GM06990 (cell line): ENCODE measurements around the gene CTNNBIP1.

Experiments
- DNase-seq: peaks from one replicate; pipeline ENCODE4 v3.0.0-alpha.2; 2011; ENCODE audit not compliant: insufficient read length; ENCODE audit errors: extremely low read depth
- H3K27me3 ChIP-seq: replicated peaks from 2 replicates; pipeline ENCODE4 v1.6.0; 2011; ENCODE audit warnings: low read length; ENCODE audit not compliant: control insufficient read depth, insufficient read depth
- H3K36me3 ChIP-seq: 2 replicates; pipeline ENCODE4 v1.5.1; 2011; ENCODE audit warnings: low read length; ENCODE audit not compliant: control insufficient read depth, insufficient read depth
- H3K4me3 ChIP-seq: replicated peaks from 2 replicates; pipeline ENCODE4 v1.5.1; 2011; ENCODE audit warnings: low read depth, mild to moderate bottlenecking, control low read depth, low read length
- TF ChIP-seq, protein P1 (sequence below): IDR thresholded peaks from 2 replicates; pipeline ENCODE4 v1.5.1; 2011; ENCODE audit warnings: low read length, control low read depth, mild to moderate bottlenecking, inconsistent platforms; ENCODE audit not compliant: insufficient read depth, poor library complexity, severe bottlenecking

The CTNNBIP1 gene

GRCh38 chr1:9822897-9823692 is 87.0 kb downstream of the CTNNBIP1 start:
- no peaks in the 10 kb centered on the region for H3K36me3 ChIP-seq
- TF ChIP-seq, protein P1, sequence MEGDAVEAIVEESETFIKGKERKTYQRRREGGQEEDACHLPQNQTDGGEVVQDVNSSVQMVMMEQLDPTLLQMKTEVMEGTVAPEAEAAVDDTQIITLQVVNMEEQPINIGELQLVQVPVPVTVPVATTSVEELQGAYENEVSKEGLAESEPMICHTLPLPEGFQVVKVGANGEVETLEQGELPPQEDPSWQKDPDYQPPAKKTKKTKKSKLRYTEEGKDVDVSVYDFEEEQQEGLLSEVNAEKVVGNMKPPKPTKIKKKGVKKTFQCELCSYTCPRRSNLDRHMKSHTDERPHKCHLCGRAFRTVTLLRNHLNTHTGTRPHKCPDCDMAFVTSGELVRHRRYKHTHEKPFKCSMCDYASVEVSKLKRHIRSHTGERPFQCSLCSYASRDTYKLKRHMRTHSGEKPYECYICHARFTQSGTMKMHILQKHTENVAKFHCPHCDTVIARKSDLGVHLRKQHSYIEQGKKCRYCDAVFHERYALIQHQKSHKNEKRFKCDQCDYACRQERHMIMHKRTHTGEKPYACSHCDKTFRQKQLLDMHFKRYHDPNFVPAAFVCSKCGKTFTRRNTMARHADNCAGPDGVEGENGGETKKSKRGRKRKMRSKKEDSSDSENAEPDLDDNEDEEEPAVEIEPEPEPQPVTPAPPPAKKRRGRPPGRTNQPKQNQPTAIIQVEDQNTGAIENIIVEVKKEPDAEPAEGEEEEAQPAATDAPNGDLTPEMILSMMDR: no peak
- DNase-seq: peak; percentile 44

DNA sequence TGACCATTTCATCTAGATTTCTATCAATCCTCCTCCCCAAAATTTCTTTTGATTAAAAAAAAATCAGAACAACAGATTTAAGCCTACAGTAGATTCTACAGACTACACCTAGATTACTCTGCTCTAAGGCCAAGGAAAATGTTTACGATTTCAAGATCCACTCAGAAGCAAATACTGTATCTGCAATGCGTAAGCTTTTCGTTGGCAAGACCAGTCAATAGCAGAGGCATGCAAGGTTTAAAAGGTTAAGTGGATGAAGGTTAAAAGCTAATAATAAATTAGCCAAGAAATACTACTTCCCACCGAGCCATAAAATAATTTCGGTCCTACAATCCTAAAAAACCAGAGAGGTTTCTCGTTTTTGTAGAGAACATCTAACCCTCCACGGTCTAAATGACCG is 87.6 kb downstream of the CTNNBIP1 start:
- H3K4me3 ChIP-seq: peak overlapping the region; percentile 79
- TF ChIP-seq, protein P1: no peak
- DNase-seq: no peak
- H3K27me3 ChIP-seq: no peaks in the 10 kb centered on the region
- H3K36me3 ChIP-seq: no peaks in the 10 kb centered on the region

More at GRCh38 chr1:9822897-9823692, 87.0 kb downstream of the CTNNBIP1 start:
- H3K27me3 ChIP-seq: no peaks in the 10 kb centered on the region
- peak overlapping the region; percentile 79 for H3K4me3 ChIP-seq

- DNase-seq: no peak
- H3K4me3 ChIP-seq: peak overlapping the region; percentile 79
- TF ChIP-seq, protein P1: no peak
- H3K36me3 ChIP-seq: no peaks in the 10 kb centered on the region
- no peaks in the 10 kb centered on the region for H3K27me3 ChIP-seq
These were observed 88.4 kb downstream of the CTNNBIP1 start for GRCh38 chr1:9821710-9822109.

DNA sequence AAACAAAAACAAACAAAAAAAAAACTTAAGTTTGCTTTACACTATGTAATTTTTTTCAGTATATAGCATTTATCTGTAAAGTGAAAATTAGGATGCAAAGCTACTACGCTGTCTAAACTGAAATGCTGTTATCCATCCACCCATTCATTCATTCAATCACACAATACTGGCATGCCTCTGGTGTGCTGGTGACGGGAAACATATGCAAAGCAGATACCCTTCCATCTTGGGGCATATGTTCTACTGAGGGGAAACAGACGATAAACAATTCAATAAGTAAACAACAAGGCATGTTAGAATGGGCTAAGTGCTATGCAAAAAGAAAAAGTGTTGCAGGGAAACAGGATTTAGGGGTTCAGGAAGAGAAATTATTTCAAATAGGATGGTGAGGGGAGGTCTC is 89.5 kb downstream of the CTNNBIP1 start:
- TF ChIP-seq, protein P1: no peak
- no peak for DNase-seq
- no peaks in the 10 kb centered on the region for H3K36me3 ChIP-seq
- H3K27me3 ChIP-seq: no peaks in the 10 kb centered on the region
- H3K4me3 ChIP-seq: no peak overlapping the region

- TF ChIP-seq, protein P1: no peak
- H3K4me3 ChIP-seq: no peak overlapping the region
- H3K27me3 ChIP-seq: no peaks in the 10 kb centered on the region
- no peak for DNase-seq
- H3K36me3 ChIP-seq: no peaks in the 10 kb centered on the region
These were observed 92.3 kb downstream of the CTNNBIP1 start for GRCh38 chr1:9817734-9818133.

DNA sequence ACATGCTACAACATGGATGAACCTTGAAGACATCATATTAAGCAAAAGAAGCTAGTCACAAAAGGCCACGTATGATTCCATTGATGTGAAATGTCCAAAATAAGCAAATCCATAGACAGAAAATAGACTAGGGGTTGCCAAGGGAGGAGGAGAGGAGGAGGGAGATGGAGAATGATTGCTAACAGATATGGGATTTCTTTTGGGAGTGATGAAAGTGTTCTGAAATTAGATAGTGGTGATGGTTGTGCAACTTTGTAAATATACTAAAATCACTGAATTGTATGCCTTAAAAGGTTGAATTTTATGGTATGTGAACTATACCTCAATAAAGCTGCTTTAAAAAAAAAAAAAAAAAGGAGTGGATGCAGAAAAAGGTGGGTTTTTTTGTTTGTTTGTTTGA is 93.9 kb downstream of the CTNNBIP1 start:
- no peaks in the 10 kb centered on the region for H3K36me3 ChIP-seq
- H3K27me3 ChIP-seq: no peaks in the 10 kb centered on the region
- no peak overlapping the region for H3K4me3 ChIP-seq
- DNase-seq: no peak
- TF ChIP-seq, protein P1: no peak
